Measurements from ENCODE around the gene ADARB2. TPM values are rescaled to one million over a fixed set of nuclear protein-coding genes. Genes with fewer than 3 reads are reported as not detected.

Gene ADARB2
- total and polyA plus RNA-seq, 4 donors: 0.55 to 0.70 (median 0.59) TPM; not detected in 1

- WGBS: 82% methylated on average over 16 of the region's 16 CpGs
- DNase-seq (ENCODE audit: low spot score): no peak
Measured at GRCh38 chr10:1180071-1180730, 557.1 kb downstream of the ADARB2 start.

DNA sequence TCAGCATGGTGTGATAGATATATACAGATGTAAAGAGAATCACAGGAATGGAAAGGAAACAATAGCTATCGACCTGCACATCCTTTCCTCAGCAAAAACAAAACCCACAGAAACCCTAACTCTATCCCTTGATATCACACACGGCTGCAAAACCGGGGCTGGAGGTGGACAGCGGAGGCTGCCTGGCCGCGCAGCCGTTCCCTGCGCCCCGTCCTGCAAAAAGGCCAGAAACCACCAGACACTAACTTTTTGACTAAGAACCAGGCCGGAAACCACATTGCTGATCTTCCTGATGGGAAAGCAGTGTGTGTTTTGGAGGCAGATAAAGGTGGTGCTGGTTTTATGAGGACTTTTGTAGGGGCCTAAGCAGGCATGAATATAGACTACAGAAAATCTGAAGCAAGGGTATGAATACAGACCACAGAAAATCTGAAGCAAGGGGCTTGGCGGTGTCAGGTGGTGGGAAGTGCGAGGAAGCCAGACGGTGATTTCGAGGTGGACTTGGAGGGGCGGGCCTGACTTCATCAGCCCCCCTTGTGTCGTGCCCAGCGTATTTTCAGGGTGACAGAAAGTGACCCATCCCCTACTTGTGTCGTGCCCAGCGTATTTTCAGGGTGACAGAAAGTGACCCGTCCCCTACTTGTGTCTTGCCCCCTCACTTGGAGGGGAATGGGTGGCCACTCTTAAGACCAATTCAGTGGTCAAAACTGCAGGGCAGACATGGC is 557.8 kb downstream of the ADARB2 start:
- H3K27ac ChIP-seq (ENCODE audit: low read depth in 1 of 2, low read length in 2 of 2): no peak overlapping the region
- DNase-seq (ENCODE audit: low spot score): no peak
- H3K36me3 ChIP-seq (ENCODE audit: control insufficient read depth in 4 of 4, insufficient read depth in 3 of 4, low read depth in 1 of 4, low read length in 3 of 4): no peaks in the 10 kb centered on the region
- 88% methylated on average over 20 of the region's 20 CpGs for WGBS
- no peak overlapping the region for H3K4me3 ChIP-seq (ENCODE audit: low read depth in 1 of 3, low read length in 3 of 3)
- no peak overlapping the region for H3K9ac ChIP-seq (ENCODE audit: low read depth in 1 of 2, low read length in 2 of 2)
- no peaks in the 10 kb centered on the region for H3K4me1 ChIP-seq (ENCODE audit: control insufficient read depth in 4 of 4, insufficient read depth in 4 of 4, low read length in 3 of 4)
- no peaks in the 10 kb centered on the region for H3K9me3 ChIP-seq (ENCODE audit: control insufficient read depth in 4 of 4, low read length in 3 of 4)
- H3K27me3 ChIP-seq (ENCODE audit: control insufficient read depth in 4 of 4, insufficient read depth in 4 of 4, low read length in 3 of 4): no peaks in the 10 kb centered on the region
- no peak for TF ChIP-seq RXRA (IDR thresholded peaks at IDR 0.05)
- TF ChIP-seq HNF4G (IDR thresholded peaks at IDR 0.05): no peak
- TF ChIP-seq TAF1 (conservative IDR thresholded peaks at IDR 0.05): no peak
- TF ChIP-seq RAD21 (IDR thresholded peaks at IDR 0.05): no peak
- no peak for TF ChIP-seq FOXA2 (IDR thresholded peaks at IDR 0.05)
- TF ChIP-seq, protein P1, sequence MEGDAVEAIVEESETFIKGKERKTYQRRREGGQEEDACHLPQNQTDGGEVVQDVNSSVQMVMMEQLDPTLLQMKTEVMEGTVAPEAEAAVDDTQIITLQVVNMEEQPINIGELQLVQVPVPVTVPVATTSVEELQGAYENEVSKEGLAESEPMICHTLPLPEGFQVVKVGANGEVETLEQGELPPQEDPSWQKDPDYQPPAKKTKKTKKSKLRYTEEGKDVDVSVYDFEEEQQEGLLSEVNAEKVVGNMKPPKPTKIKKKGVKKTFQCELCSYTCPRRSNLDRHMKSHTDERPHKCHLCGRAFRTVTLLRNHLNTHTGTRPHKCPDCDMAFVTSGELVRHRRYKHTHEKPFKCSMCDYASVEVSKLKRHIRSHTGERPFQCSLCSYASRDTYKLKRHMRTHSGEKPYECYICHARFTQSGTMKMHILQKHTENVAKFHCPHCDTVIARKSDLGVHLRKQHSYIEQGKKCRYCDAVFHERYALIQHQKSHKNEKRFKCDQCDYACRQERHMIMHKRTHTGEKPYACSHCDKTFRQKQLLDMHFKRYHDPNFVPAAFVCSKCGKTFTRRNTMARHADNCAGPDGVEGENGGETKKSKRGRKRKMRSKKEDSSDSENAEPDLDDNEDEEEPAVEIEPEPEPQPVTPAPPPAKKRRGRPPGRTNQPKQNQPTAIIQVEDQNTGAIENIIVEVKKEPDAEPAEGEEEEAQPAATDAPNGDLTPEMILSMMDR (IDR thresholded peaks at IDR 0.05; ENCODE audit: low read depth, low read length, missing input control): no peak
- no peak for TF ChIP-seq FOXA1 (IDR thresholded peaks at IDR 0.05)
- TF ChIP-seq HNF4A (conservative IDR thresholded peaks at IDR 0.05): no peak
- TF ChIP-seq REST (IDR thresholded peaks at IDR 0.05): no peak

More at GRCh38 chr10:1180071-1180730, 557.1 kb downstream of the ADARB2 start:
- TF ChIP-seq RAD21 (IDR thresholded peaks at IDR 0.05) (no peak), GABPA (IDR thresholded peaks at IDR 0.05 in 1 of 2, conservative IDR thresholded peaks at IDR 0.05 in 1 of 2) (no peak), EGR1 (IDR thresholded peaks at IDR 0.05; ENCODE audit: low read depth in 2 of 2) (no peak), HNF4A (conservative IDR thresholded peaks at IDR 0.05) (no peak), JUND (IDR thresholded peaks at IDR 0.05) (no peak), MAX (IDR thresholded peaks at IDR 0.05) (no peak), HNF4G (IDR thresholded peaks at IDR 0.05) (no peak), REST (IDR thresholded peaks at IDR 0.05) (no peak)
- TF ChIP-seq, protein P2, sequence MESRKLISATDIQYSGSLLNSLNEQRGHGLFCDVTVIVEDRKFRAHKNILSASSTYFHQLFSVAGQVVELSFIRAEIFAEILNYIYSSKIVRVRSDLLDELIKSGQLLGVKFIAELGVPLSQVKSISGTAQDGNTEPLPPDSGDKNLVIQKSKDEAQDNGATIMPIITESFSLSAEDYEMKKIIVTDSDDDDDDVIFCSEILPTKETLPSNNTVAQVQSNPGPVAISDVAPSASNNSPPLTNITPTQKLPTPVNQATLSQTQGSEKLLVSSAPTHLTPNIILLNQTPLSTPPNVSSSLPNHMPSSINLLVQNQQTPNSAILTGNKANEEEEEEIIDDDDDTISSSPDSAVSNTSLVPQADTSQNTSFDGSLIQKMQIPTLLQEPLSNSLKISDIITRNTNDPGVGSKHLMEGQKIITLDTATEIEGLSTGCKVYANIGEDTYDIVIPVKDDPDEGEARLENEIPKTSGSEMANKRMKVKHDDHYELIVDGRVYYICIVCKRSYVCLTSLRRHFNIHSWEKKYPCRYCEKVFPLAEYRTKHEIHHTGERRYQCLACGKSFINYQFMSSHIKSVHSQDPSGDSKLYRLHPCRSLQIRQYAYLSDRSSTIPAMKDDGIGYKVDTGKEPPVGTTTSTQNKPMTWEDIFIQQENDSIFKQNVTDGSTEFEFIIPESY (IDR thresholded peaks at IDR 0.05): no peak
- Histone ChIP-seq H3K36me3 (ENCODE audit: control insufficient read depth in 4 of 4, insufficient read depth in 3 of 4, low read depth in 1 of 4, low read length in 3 of 4) (no peaks in the 10 kb centered on the region), H3K4me3 (ENCODE audit: low read depth in 1 of 3, low read length in 3 of 3) (no peak overlapping the region), H3K27ac (ENCODE audit: low read depth in 1 of 2, low read length in 2 of 2) (no peak overlapping the region), H3K4me1 (ENCODE audit: control insufficient read depth in 4 of 4, insufficient read depth in 4 of 4, low read length in 3 of 4) (no peaks in the 10 kb centered on the region), H3K9ac (ENCODE audit: low read depth in 1 of 2, low read length in 2 of 2) (no peak overlapping the region), H3K27me3 (ENCODE audit: control insufficient read depth in 4 of 4, insufficient read depth in 4 of 4, low read length in 3 of 4) (no peaks in the 10 kb centered on the region), H3K9me3 (ENCODE audit: control insufficient read depth in 4 of 4, low read length in 3 of 4) (no peaks in the 10 kb centered on the region)
